Gastrocnemius medialis (tissue), 4 donors: ENCODE results near the gene WDFY3.

ENCODE experiments used
- CTCF ChIP-seq, 5 experiments: fragments of 450-650 bp in 3 of 5; fragments of 200-600 bp in 2 of 5; sonication (generic) in 2 of 5; IDR thresholded peaks in 4 of 5; conservative IDR thresholded peaks in 1 of 5; 1 replicate in 4 of 5; 2 replicates in 1 of 5; pipeline ENCODE4 v1.5.1; 2016 to 2019; ENCODE audit warnings: antibody characterized with exemption in 5 of 5, mild to moderate bottlenecking in 3 of 5, moderate library complexity in 3 of 5
- POLR2A ChIP-seq, 2 donors: fragments of 450-650 bp; IDR thresholded peaks; one replicate each; pipeline ENCODE4 v1.6.1; 2017; ENCODE audit warnings: antibody characterized with exemption in 2 of 2, mild to moderate bottlenecking in 2 of 2, moderate library complexity in 2 of 2

GRCh38 chr4:84808332-84808731 lies 158.2 kb downstream of the WDFY3 start:
- no peak for TF ChIP-seq CTCF (IDR thresholded peaks at IDR 0.05 in 4 of 5, conservative IDR thresholded peaks at IDR 0.05 in 1 of 5)
- no peak for TF ChIP-seq POLR2A (IDR thresholded peaks at IDR 0.05)
